Neutrophil (primary cell): ENCODE measurements around the gene CD151.

Source experiments
- H3K27ac ChIP-seq: fragments of 200-600 bp; sonication (generic); 2 replicates; pipeline ENCODE4 v1.5.1; 2016; ENCODE audit warnings: mild to moderate bottlenecking, moderate library complexity
- H3K27me3 ChIP-seq: fragments of 200-600 bp; sonication (generic); 2 replicates; pipeline ENCODE4 v1.6.0; 2016; ENCODE audit warnings: mild to moderate bottlenecking
- H3K36me3 ChIP-seq: fragments of 200-600 bp; sonication (generic); 2 replicates; pipeline ENCODE4 v1.5.1; 2017
- H3K4me1 ChIP-seq, 2 experiments: fragments of 200-600 bp in 1 of 2; sonication (generic) in 1 of 2; 1 replicate in 1 of 2; 2 replicates in 1 of 2; pipeline versions ENCODE4 v1.5.1 to v1.6.1; 2013 to 2016; ENCODE audit warnings: low read depth in 1 of 2, low read length in 1 of 2, mild to moderate bottlenecking in 1 of 2, moderate library complexity in 1 of 2; ENCODE audit not compliant: control insufficient read depth in 1 of 2, insufficient read depth in 1 of 2
- H3K4me3 ChIP-seq, 2 experiments: fragments of 200-600 bp in 1 of 2; sonication (generic) in 1 of 2; 1 replicate in 1 of 2; 2 replicates in 1 of 2; pipeline ENCODE4 v1.5.1; 2013 to 2016; ENCODE audit warnings: low read depth in 1 of 2, low read length in 1 of 2, mild to moderate bottlenecking in 1 of 2, moderate library complexity in 1 of 2
- H3K9me3 ChIP-seq: fragments of 200-600 bp; sonication (generic); 2 replicates; pipeline ENCODE4 v1.5.1; 2016
- CTCF ChIP-seq: fragments of 200-600 bp; sonication (generic); IDR thresholded peaks from 2 replicates; pipeline ENCODE4 v1.5.1; 2016; ENCODE audit warnings: antibody characterized with exemption

Gene CD151

GRCh38 chr11:801097-801780 is 31.5 kb upstream of the CD151 start:
- H3K36me3 ChIP-seq, result no peaks in the 10 kb centered on the region
- no peaks in the 10 kb centered on the region for H3K27me3 ChIP-seq
- peaks cover 36 to 47% of the 10 kb centered on the region in 2 experiments for H3K4me1 ChIP-seq
- H3K4me3 ChIP-seq, result no peak overlapping the region
- H3K9me3 ChIP-seq, result no peaks in the 10 kb centered on the region
- no peak for TF ChIP-seq CTCF
- H3K27ac ChIP-seq, result no peak overlapping the region

- no peaks in the 10 kb centered on the region for H3K36me3 ChIP-seq
- no peak overlapping the region for H3K4me3 ChIP-seq
Observed at GRCh38 chr11:802018-802617, 30.6 kb upstream of the CD151 start.

GRCh38 chr11:802693-803466 is 29.9 kb upstream of the CD151 start:
- no peak for TF ChIP-seq CTCF
- H3K27ac ChIP-seq, result no peak overlapping the region
- H3K4me1 ChIP-seq, result peaks cover 19 to 31% of the 10 kb centered on the region in 2 experiments
- no peak overlapping the region for H3K4me3 ChIP-seq
- H3K9me3 ChIP-seq, result no peaks in the 10 kb centered on the region
- no peaks in the 10 kb centered on the region for H3K27me3 ChIP-seq
- H3K36me3 ChIP-seq, result no peaks in the 10 kb centered on the region

More at GRCh38 chr11:802018-802617, 30.6 kb upstream of the CD151 start:
- H3K27me3 ChIP-seq, result no peaks in the 10 kb centered on the region
- H3K27ac ChIP-seq, result no peak overlapping the region
- no peak for TF ChIP-seq CTCF
- peaks cover 27 to 38% of the 10 kb centered on the region in 2 experiments for H3K4me1 ChIP-seq
- no peaks in the 10 kb centered on the region for H3K9me3 ChIP-seq

GRCh38 chr11:803467-803742 is 29.3 kb upstream of the CD151 start:
- Histone ChIP-seq H3K9me3 (no peaks in the 10 kb centered on the region), H3K4me1 (peaks cover 20 to 28% of the 10 kb centered on the region in 2 experiments), H3K4me3 (no peak overlapping the region), H3K27me3 (no peaks in the 10 kb centered on the region), H3K36me3 (no peaks in the 10 kb centered on the region), H3K27ac (no peak overlapping the region)
- no peak for TF ChIP-seq CTCF

GRCh38 chr11:803770-804598 is 28.8 kb upstream of the CD151 start:
- peak overlapping the region; percentile 65 to 75 for H3K4me3 ChIP-seq
- no peak for TF ChIP-seq CTCF
- no peaks in the 10 kb centered on the region for H3K36me3 ChIP-seq
- no peaks in the 10 kb centered on the region for H3K27me3 ChIP-seq
- peaks cover 24 to 31% of the 10 kb centered on the region in 2 experiments for H3K4me1 ChIP-seq
- H3K9me3 ChIP-seq, result no peaks in the 10 kb centered on the region
- peak overlapping the region; percentile 81 for H3K27ac ChIP-seq
